GM12872 (cell line): ENCODE measurements around the gene ATP6V1F.

Source experiments
- TF ChIP-seq, protein P1 (sequence below): IDR thresholded peaks from 3 replicates; pipeline ENCODE4 v1.5.1; 2011; ENCODE audit warnings: low read depth, mild to moderate bottlenecking, low read length, moderate library complexity; ENCODE audit not compliant: insufficient read depth

Gene ATP6V1F, protein sequence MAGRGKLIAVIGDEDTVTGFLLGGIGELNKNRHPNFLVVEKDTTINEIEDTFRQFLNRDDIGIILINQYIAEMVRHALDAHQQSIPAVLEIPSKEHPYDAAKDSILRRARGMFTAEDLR

DNA sequence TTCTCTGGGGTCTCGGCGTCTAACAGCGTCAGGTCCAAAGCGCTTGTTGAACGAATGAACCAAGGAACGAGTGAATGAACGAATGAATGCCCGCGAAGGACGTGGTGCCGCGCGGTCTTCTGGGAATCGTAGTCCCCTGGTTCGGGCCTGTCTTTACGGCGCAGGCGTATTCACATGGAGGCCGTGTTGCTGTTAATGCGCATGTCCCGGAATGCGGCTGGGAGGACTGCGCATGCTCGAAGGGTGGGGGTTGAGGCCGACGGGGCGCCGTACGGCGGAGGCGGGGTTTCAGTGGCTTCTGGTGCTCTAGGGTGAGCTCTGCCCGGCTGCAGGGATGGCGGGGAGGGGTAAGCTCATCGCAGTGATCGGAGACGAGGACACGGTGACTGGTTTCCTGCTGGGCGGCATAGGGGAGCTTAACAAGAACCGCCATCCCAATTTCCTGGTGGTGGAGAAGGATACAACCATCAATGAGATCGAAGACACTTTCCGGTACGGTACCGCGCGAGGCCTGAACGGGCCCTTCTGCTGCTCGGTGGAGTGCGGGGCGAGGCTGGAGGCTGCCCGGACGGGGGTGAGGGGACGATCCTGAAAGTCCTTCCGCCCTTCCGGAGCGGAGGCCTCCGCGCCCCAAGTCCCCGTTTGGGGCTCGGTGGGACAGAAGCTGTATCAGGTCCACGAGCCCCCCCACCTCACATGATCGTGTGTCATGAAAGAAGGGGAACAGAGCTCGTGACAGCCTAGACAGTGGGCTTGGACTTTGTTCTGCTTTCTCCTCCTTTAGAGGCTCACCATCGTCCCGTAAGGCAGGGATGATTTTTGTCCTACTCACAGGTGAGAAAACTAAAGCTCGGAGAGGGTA, at the start of gene ATP6V1F:
Gene ATP6V1F, plus strand, starts transcription at position 286 of the 862 bp plus-strand sequence. Its CDS starts 49 bp downstream, at position 335.
- TF ChIP-seq, protein P1, sequence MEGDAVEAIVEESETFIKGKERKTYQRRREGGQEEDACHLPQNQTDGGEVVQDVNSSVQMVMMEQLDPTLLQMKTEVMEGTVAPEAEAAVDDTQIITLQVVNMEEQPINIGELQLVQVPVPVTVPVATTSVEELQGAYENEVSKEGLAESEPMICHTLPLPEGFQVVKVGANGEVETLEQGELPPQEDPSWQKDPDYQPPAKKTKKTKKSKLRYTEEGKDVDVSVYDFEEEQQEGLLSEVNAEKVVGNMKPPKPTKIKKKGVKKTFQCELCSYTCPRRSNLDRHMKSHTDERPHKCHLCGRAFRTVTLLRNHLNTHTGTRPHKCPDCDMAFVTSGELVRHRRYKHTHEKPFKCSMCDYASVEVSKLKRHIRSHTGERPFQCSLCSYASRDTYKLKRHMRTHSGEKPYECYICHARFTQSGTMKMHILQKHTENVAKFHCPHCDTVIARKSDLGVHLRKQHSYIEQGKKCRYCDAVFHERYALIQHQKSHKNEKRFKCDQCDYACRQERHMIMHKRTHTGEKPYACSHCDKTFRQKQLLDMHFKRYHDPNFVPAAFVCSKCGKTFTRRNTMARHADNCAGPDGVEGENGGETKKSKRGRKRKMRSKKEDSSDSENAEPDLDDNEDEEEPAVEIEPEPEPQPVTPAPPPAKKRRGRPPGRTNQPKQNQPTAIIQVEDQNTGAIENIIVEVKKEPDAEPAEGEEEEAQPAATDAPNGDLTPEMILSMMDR = no peak; the same call in 2 of the 3 replicates

DNA sequence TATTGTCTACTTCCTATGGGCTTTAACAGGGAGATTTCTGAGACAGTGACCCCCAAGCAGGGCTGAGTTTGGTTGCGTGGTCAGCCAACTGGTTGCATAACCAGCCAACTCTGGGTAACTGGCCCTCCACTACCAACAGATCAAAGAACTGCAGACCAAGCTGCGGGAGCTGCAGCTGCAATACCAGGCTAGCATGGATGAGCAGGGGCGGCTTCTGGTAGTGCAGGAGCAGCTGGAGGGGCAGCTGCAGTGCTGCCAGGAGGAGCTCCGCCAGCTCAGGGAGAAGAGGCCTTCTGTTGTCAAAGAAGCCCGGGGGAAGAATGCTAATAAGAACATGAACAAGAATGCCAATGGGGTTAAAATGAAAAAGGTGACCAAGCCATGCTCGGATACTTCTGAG, 48.2 kb upstream of the ATP6V1F start:
- TF ChIP-seq, protein P1 = no peak

GRCh38 chr7:128815289-128815942, 47.2 kb upstream of the ATP6V1F start:
- TF ChIP-seq, protein P1 = no peak

DNA sequence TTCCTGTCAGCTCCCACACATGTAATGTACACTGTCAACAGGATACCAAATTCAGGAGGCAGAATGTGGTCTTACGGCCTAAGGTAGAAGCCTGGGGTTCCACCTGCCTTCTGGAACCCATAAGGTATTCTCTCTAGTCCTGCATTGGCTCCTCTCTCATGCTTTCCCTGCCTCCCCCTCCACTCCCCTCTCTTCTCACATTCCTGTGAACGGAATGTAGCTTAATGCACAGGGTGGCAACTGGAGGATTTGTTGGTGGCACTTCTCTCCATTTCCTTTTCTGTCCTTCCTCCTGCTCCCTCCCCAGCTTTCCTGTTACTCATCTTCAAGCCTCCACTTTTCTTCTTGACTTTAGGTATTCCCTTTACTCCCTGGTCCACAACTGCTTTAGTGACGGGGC, 44.0 kb upstream of the ATP6V1F start:
- TF ChIP-seq, protein P1 = no peak

- TF ChIP-seq, protein P1 = no peak
Measured at GRCh38 chr7:128821724-128822123, 40.9 kb upstream of the ATP6V1F start.

GRCh38 chr7:128826512-128826911, 36.1 kb upstream of the ATP6V1F start:
- TF ChIP-seq, protein P1 = no peak

GRCh38 chr7:128826916-128827247, 35.8 kb upstream of the ATP6V1F start:
- TF ChIP-seq, protein P1 = no peak
